Activated T-cell treated with anti-CD3 and anti-CD28 coated beads for 4 hours (primary cell): Measurements from ENCODE around the gene SYNGR2.
A peak's percentile ranks its signal among the peaks of the same experiment; 100 is the strongest.
"Not testable (repeated sequence)": the region's sequence is repeated elsewhere in the genome, so short reads cannot be mapped to it uniquely, and the experiment has no call there.

Experiments
- DNase-seq: peaks from one replicate; pipeline ENCODE4 v3.0.0-alpha.2; 2020

SYNGR2 gene

DNA sequence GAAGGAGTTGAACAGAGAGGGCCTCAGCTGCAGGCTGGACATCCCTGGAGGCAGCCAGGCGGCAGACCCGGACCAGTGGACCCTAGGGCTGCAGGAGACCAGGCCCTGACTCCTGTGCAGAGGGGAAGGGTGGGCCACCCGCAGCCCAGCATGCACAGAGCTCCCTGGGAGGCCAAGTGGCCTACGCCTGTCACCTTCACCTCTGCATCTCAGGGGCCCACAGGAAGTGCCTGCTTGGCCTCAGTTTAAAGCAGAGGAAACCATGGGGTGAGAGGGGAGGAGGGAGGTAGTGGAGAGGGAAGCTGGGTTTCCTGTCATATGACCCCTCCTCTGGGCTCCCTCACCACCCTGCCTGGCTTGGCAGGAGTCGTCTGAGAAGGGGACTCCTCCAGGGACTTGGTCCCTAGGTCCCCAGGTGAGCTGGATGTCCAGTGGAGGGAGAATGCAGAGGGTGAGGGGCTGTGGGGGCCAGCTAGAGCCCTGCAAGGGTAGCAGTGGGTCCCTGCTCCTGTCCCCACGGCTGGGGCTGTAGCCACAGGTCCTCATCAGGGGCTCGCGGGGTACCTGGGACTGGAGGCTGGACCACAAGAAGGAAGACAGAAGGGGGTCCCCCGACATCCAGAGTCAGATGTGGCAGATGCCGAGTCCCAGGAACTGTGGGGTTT lies 37.8 kb upstream of the SYNGR2 start, which contains the start of gene TMC8:
Gene TMC8 (plus strand): TSS at position 335 of the 665 bp plus-strand sequence. CDS start 818 bp downstream, outside the sequence.
- DNase-seq: no peak

DNA sequence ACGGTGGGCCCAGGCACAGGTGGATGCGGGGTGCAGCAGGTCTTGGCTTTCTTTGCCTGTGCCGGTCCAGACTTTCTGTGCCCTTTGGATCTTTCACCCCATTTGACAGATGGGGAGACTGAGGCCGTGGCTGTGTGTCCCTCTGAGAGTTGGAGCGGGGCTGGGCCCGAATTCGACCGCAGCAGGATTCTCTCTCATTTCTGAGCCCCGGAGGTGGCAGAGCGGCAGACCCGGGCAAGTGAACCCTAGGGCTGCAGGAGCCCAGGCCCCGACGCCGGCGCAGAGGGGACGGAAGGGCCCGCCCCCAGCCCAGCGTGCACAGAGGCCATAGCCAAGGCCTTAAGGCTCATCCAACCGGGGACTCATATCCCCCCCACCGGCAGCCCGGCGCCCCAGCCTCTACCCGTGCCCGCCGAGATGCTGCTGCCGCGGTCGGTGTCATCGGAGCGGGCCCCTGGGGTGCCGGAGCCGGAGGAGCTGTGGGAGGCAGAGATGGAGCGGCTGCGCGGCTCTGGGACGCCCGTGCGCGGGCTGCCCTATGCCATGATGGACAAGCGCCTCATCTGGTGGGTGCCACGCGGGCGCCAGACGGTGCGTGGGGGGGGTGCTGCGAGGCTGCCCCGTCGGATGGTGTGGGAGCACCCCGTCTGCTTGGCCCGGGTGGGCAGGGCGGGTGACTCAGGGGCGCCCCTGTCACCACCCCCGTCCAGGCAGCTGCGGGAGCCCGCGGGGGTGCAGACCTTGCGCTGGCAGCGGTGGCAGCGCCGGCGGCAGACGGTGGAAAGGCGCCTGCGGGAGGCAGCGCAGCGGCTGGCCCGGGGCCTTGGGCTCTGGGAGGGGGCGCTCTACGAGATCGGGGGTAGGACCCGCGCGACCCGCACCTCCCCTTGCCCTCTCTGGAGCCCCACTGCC lies 37.0 kb upstream of the SYNGR2 start:
- DNase-seq: peak; percentile 55

DNA sequence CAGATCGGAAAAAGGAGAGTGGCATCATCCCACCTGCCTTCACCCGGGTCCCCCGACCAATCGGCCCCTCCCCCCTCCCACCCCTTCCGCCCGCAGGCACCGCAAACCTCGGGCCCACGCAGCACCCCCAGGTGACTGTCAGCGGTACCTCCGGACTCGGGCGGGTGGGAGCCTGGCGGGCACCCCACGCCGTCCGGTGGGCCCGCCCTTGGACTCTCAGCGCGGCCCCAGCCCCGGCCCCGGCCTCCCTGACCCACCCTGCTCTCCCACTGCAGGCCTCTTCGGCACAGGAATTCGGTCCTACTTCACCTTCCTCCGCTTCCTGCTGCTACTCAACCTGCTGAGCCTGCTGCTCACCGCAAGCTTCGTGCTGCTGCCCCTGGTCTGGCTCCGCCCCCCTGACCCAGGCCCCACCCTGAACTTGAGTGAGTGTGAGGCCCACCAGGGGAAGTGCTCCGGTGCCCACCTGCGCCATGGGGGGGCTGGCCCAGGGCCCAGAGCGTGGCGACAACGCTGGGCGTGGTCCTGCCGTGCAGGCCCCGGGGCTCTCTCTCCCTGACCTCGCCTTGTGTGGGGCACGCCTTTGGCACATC lies 36.2 kb upstream of the SYNGR2 start:
- peak; percentile 63 for DNase-seq

DNA sequence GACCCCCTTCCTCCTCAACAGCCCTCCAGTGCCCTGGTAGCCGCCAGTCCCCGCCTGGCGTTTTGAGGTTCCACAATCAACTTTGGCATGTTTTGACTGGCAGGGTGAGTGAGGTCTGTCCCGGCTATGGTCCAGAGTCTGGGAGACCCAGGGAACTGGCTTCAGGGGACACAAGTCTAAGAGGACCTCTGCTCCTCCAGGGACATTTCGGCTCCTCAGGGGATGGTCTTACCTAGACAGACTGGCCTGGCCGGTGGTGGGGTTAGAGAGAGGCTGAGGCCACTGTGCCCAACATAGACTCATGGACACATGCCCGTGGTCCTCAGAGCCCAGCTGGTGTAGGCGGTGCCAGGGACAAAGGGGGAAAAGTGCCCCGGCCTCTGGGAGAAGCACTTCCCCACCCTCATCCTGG lies 35.6 kb upstream of the SYNGR2 start:
- no peak for DNase-seq

DNA sequence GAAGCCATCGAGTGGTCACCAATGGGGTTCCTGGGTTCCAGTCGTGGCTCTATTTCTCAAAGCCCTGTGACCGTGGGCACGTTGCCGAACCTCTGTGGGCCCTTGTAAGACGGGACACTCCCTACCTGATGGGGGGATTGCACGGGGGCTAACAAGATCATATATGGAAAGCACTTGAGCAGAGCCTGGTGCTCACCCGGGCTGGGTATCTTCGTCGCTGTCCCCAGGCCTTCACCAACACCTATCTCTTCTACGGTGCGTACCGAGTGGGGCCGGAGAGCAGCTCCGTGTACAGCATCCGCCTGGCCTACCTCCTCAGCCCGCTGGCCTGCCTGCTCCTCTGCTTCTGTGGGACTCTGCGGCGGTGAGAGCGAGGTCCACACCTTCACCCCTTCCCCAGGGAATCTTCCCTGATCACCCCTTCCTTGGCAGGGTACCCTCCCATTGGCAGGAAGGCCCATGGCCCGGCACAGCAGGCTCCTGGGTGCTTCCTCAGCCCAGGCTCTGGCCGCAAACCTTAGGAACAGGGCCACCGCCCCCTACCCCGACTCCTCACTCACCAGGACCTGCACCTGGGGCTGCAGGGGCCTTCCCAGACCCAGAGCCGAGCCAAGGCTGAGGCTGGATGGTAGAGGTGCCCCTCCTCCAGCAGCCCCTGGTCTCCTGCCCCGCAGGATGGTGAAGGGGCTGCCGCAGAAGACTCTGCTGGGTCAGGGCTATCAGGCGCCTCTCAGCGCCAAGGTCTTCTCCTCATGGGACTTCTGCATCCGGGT lies 35.0 kb upstream of the SYNGR2 start:
- DNase-seq: no peak

DNA sequence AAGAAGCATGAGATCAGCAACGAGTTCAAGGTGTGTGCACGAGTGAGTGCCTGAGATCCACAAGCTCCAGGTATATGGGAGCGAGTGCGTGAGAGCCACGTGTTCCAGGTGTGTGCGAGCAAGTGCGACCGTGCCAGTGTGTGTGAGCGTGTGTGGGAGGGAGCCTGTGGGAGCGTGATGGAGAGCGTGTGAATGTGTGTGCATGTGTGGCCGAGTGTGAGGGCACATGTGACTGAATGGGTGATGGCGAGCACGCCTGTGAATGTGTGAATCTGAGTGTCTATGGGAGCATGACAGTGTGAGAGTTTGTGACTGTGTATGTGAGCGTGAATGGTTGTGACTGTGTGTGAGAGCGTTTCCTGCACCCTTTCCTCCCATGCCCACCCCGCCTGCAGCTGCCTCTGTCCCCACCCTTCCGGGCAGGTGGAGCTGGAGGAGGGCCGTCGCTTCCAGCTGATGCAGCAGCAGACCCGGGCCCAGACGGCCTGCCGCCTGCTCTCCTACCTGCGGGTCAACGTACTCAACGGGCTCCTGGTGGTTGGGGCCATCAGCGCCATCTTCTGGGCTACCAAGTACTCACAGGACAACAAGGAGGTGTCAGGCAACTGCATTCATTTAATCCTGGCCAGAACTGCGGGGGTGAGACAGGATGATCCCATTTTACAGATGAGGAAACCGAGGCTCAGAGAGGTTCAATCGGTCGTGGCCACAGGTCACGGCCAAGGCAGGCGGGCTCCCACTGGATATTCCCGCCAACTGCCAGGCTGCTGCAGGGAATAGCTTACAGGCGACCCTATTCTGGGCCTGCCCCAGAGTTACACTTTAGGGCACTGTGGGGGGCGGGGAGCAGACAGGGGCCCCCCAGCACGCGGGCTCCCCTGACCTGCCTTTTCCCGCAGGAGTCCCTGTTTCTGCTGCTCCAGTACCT lies 34.1 kb upstream of the SYNGR2 start:
- peak; percentile 56 for DNase-seq

DNA sequence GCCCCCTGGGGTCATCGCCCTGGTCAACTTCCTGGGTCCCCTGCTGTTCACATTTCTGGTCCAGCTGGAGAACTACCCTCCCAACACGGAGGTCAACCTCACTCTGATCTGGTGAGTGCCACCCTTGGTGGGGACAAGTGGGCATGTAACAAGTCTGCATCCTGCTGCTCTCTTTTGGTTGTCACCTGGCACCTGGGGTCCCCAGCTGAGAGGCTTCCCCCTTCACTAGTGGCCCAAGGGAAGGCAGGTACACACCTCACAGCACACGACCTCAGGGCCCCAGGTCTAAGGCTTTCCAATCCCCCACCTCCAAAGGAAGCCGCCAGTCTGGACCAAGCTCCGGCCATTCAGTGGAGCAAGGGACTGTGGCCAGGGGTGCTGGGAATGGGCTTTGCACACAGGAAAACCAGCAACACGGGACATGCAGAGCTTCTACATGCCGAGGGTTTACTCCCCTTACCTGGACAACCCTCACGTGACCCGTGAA lies 33.4 kb upstream of the SYNGR2 start:
- no peak for DNase-seq

DNA sequence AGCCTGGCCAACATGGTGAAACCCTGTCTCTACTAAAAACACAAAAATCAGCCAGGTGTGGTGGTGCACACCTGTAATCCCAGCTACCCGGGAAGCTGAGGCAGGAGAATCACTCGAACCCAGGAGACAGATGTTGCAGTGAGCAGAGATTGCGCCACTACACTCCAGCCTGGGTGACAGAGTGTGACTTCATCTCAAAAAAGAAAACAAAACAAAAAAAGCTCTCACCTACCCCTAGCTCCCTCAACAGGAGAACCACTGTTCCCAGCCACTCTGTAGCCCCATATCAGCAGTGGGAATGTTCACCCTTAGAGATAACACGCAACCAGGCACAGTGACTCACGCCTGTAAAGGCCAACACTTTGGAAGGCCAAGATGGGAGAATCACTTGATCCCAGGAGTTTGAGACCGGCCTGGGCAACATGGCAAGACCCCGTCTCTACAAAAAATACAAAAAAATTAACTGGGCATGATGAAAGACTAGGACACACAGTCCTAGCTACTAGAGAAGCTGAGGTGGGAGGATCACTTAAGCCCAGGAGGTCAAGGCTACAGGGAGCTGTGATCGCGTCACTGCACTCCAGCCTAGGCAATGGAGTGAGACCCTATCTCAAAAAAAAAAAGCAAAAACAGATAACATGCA lies 32.4 kb upstream of the SYNGR2 start:
- no peak for DNase-seq

DNA sequence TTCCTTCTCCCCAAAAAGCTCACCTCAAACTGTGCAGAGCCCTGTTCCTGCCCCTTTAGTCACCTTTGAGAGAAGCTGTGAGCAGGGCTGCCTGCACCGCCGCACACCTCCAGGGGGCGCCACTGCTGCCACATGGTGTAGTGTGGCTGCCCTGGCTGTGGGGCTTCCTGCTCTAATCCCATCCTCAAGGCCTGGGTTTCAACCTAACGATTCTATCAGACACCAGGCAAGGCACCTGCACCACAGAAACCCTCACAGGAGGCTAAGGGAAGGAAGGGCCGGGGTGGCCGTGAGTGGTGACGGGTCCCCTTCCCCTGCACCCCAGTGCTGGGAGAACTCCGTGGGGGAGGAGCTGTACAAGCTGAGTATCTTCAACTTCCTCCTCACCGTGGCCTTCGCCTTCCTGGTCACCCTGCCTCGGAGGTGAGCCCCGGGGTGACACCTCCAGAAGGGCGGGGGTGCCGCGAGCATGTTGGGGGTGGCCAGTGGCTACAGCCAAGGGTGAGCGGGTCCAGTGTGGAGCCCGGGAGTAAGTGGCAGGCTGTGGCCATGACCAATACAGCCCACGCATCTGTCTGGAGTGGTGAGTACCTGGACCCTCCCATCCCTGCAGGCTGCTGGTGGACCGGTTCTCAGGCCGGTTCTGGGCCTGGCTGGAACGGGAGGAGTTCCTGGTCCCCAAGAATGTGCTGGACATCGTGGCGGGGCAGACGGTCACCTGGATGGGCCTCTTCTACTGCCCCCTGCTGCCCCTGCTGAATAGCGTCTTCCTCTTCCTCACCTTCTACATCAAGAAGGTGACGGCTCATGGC lies 30.8 kb upstream of the SYNGR2 start:
- no peak for DNase-seq

DNA sequence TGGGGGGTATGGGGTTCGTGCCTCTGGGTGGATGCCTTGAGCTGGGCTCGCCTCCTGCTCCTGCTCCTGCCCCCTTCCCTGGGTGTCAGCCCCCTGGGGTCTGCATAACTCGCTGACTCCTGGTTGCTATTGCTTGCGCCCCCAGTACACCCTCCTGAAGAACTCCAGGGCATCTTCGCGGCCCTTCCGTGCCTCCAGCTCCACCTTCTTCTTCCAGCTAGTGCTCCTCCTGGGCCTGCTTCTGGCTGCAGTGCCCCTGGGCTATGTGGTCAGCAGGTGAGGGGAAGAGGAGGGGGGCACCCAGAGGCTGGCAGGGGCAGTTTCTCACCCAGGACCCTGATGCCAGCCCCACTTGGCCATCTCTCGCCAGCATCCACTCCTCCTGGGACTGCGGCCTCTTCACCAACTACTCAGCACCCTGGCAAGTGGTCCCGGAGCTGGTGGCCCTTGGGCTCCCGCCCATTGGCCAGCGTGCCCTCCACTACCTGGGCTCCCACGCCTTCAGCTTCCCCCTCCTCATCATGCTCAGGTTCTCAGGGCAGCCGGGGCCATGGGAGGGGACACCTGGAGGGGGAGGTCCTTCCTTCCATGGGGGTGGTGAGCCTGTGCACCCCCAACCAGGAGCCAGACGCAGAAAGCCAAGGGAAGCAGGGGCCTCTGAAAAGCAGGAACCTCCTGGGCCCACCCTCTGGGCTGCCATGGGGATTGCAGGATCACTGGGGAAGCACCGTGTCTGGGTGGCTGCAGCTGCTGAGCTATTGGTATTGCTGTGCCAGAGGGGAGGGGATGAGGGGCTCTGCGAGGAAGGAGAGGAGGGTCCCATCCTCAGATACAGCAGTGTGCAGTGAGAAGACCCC lies 29.9 kb upstream of the SYNGR2 start:
- DNase-seq: no peak

DNA sequence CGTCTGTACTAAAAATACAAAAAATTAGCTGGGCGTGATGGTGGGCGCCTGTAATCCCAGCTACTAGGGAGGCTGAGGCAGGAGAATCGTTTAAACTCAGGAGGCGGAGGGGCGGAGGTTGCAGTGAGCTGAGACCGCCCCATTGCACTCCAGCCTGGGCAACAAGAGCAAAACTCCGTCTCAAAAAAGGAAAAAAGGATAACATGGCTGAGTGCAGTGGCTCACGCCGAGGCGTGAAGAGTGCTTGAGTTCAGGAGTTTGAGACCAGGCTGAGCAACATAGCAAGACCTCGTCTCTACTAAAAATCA lies 28.6 kb upstream of the SYNGR2 start:
- DNase-seq: not testable (repeated sequence)

DNA sequence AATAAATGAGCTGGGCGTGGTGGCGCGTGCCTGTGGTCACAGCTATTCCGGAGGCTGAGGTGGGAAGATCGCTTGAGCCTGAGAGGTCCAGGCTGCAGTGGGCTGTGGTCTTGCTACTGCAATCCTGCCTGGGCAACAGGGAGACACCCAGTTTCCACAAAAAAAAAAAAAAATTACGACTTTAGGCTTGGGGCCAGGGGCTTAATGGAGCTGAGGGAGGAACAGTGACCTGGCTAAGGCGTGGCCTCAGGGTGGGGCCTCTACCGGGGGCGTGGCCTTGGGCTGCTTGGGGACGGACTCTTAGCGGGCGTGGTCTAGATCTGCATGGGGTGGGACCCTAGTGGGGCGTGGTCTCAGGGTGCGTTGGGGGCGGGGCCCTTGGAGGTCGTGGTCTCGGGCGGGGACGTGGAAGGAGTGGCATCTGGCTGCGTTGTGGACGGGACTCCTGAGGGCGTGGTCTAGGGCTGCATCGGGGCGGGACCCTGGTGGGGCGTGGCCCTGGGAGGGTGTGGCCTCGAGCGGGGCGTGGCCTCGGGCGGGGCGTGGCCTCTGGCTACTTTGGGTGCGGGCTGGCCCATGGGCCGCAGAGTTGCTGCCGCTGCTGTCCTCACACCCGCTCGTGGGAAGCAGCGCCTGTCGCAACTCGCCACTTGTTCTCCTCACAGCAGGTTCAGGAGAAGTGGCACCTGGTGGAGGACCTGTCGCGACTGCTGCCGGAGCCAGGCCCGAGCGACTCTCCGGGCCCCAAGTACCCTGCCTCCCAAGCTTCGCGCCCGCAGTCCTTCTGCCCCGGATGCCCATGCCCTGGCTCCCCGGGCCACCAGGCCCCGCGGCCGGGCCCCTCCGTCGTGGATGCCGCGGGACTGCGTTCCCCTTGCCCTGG lies 28.0 kb upstream of the SYNGR2 start:
- peak; percentile 86 for DNase-seq

DNA sequence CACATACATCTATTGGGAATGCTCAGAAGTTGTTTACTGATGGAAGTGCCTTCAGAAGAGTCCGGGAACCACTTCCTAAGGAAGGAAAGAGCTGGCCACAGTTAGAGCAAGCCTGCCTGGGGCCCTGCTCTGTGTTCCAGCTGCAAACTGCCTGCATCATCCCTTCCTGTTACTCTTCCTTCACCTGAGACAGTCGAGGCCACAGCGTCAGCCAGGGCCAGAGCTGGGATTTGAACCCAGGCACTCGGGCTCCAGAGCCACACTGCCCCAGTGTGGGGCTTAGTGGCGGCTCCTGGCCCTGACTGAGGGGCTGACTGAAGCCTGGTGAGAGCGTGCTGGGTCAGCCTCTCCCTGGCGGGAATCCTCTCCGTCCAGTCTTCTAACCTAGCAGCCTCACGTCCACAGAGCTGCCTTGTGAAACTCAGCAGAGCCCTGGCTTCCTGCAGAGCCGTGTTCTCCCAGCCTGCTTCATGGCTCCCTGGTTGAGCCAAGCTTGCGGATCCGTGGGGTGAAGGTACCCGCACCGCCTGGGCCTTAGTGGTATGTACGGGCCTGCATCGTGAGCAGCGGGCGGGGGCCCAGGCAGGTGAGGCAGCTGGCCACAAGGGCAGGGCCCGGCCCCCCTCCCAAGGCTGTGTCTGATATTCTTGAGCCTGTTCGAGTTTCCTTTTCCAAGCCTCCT lies 26.8 kb upstream of the SYNGR2 start:
- no peak for DNase-seq

DNA sequence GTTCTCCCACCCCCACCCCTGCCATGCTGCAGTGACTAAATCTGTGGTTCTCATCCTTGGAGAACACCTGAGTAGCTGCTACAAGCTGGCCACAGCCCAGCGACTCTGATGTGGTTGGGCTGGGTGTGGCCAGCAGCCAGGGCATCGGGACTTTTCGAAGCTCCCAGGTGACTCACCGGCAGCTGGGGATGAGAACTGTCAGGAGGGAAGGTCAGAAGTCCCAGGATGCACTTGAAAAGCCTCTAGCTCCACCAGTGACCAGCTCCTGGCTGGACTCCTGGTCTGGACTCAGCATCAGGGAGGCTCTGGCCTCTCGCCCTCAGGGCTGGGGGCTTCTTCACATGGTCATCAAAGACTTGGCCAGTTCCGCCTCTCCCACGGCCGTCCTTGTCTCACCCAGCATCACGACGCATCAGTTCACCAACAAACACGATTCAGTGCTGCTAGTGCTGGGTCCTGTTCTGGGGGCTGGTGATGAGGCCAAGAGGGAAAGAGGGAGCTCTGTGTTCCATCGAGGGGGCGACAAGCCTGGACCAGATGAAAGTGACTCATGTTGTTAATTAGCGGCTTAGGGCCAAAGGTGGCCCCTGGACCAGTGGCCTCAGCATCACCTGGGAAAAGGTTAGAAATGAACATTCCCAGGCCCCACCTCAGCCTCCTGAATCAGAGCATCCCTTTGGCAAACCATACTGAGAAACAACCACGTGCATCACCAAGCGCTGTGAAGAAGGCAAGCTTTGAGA lies 26.1 kb upstream of the SYNGR2 start:
- DNase-seq: no peak

DNA sequence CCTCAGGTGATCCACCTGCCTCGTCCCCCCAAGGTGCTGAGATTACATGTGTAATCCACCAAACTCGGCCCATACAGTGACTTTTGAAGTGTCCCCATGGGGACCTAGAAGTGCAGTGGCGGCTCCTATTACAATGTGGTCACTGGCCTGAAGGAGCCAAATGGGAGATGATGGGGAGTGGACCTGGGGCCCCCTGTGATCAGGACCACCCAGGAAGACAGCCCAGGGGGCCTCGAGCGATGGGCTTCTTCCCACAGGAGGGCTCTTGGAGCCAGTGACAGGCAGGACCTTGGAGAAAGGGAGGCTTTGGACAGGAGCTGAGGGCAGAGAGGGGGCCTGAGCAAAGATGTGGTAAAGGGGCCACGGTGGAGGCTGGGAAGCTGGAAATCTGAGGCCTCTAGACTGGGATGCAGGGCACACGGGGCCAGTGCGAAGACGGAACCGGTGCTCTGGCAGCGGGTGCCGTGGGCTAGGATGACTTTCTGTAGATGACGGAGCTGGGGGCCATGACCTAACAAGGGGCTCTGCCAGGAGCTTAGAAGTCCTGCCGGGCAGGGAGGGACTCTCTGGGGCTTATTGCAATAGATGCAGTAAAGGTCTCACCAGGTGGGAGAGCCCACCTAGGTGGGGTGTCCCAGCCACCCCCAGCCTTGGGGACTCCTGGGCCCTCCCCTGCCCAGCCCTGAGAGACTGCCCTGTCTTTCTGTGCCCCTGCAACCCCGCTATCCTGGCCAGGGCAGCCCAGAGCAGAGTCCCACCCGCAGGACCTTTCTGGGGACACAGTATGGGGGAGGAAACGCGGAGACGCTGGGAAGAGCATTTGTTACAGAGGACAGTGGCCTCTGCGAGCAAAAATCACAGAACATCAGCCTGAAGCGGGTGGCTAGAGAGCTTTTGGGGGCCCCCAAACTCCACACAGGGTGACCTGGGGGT lies 24.9 kb upstream of the SYNGR2 start:
- DNase-seq: no peak
